GM06990 (cell line): ENCODE data around the gene PRPF18.

Experiments used
- DNase-seq: peaks from one replicate; pipeline ENCODE4 v3.0.0-alpha.2; 2011; ENCODE audit not compliant: insufficient read length; ENCODE audit errors: extremely low read depth
- H3K27me3 ChIP-seq: replicated peaks from 2 replicates; pipeline ENCODE4 v1.6.0; 2011; ENCODE audit warnings: low read length; ENCODE audit not compliant: control insufficient read depth, insufficient read depth
- H3K36me3 ChIP-seq: 2 replicates; pipeline ENCODE4 v1.5.1; 2011; ENCODE audit warnings: low read length; ENCODE audit not compliant: control insufficient read depth, insufficient read depth
- H3K4me3 ChIP-seq: replicated peaks from 2 replicates; pipeline ENCODE4 v1.5.1; 2011; ENCODE audit warnings: low read depth, mild to moderate bottlenecking, control low read depth, low read length
- CTCF ChIP-seq: IDR thresholded peaks from 2 replicates; pipeline ENCODE4 v1.5.1; 2011; ENCODE audit warnings: low read length, control low read depth, mild to moderate bottlenecking, inconsistent platforms; ENCODE audit not compliant: insufficient read depth, poor library complexity, severe bottlenecking

Gene PRPF18

GRCh38 chr10:13654118-13654830, 67.5 kb downstream of the PRPF18 start:
- Histone ChIP-seq H3K27me3 (no peaks in the 10 kb centered on the region), H3K36me3 (peaks cover 45% of the 10 kb centered on the region), H3K4me3 (no peak overlapping the region)
- no peak for DNase-seq
- TF ChIP-seq CTCF = no peak

- TF ChIP-seq CTCF = no peak
- no peak overlapping the region for H3K4me3 ChIP-seq
- peaks cover 48% of the 10 kb centered on the region for H3K36me3 ChIP-seq
- H3K27me3 ChIP-seq = no peaks in the 10 kb centered on the region
- DNase-seq = no peak
These were observed 68.1 kb downstream of the PRPF18 start for GRCh38 chr10:13654846-13655245.

- no peak for TF ChIP-seq CTCF
- Histone ChIP-seq H3K36me3 (peaks cover 48% of the 10 kb centered on the region), H3K4me3 (no peak overlapping the region), H3K27me3 (no peaks in the 10 kb centered on the region)
- peak; percentile 17 for DNase-seq
These were observed 69.8 kb downstream of the PRPF18 start for GRCh38 chr10:13656337-13657100.

GRCh38 chr10:13657101-13657680, 70.4 kb downstream of the PRPF18 start:
- DNase-seq = no peak
- Histone ChIP-seq H3K4me3 (no peak overlapping the region), H3K27me3 (no peaks in the 10 kb centered on the region), H3K36me3 (peaks cover 45% of the 10 kb centered on the region)
- no peak for TF ChIP-seq CTCF

- no peak for DNase-seq
- no peak overlapping the region for H3K4me3 ChIP-seq
- H3K27me3 ChIP-seq = no peaks in the 10 kb centered on the region
- peaks cover 47% of the 10 kb centered on the region for H3K36me3 ChIP-seq
- no peak for TF ChIP-seq CTCF
These were observed 71.5 kb downstream of the PRPF18 start for GRCh38 chr10:13658264-13658663.
